B cell (primary cell): ENCODE results near the gene IGFLR1. TPM values are rescaled to one million over a fixed set of nuclear protein-coding genes. Genes with fewer than 3 reads are reported as not detected.

Source experiments
- ATAC-seq: fragments of 200-7000 bp; cut with Tn5 transposase; one replicate; pipeline ENCODE4 v1.10.0; 2021; ENCODE audit warnings: low read depth, mild to moderate bottlenecking, moderate number of reproducible peaks, moderate library complexity
- CTCF ChIA-PET: fragments of 350-600 bp; sonication (Branson Sonifier 250); formaldehyde crosslinking; loops from one replicate; lab custom pipeline; 2021; ENCODE audit warnings: antibody characterized with exemption, inconsistent platforms; lab: Charles Lee
- POLR2A ChIA-PET: fragments of 350-600 bp; sonication (Branson Sonifier 250); formaldehyde crosslinking; loops from one replicate; lab custom pipeline; 2021; ENCODE audit warnings: antibody characterized with exemption; lab: Charles Lee
- DNase-seq: peaks from one replicate; pipeline ENCODE4 v3.0.0; 2013
- H2AFZ ChIP-seq: 2 replicates; pipeline ENCODE4 v1.6.1; 2012; ENCODE audit warnings: mild to moderate bottlenecking, low read depth, low read length; ENCODE audit not compliant: insufficient read depth, poor library complexity, severe bottlenecking
- H3K27ac ChIP-seq, 2 donors: 1 replicate in 1 of 2; 2 replicates in 1 of 2; pipeline ENCODE4 v1.5.1; 2012 to 2013; ENCODE audit warnings: low read length in 2 of 2, mild to moderate bottlenecking in 2 of 2, moderate library complexity in 1 of 2
- H3K27me3 ChIP-seq, 4 experiments: fragments of 200-600 bp in 1 of 4; sonication (generic) in 1 of 4; replicated peaks in 1 of 4; 1 replicate in 2 of 4; 2 replicates in 2 of 4; pipeline versions ENCODE4 v1.6.1 to v1.7.0; 2013 to 2016; ENCODE audit warnings: low read length in 3 of 4, mild to moderate bottlenecking in 2 of 4, mixed read lengths in 1 of 4, moderate library complexity in 1 of 4; ENCODE audit not compliant: insufficient read depth in 4 of 4, control insufficient read depth in 3 of 4; ENCODE audit errors: control extremely low read depth in 1 of 4
- H3K36me3 ChIP-seq, 2 experiments: replicated peaks in 1 of 2; 1 replicate in 1 of 2; 2 replicates in 1 of 2; pipeline versions ENCODE4 v1.6.1 to v1.7.1; 2013; ENCODE audit warnings: low read length in 1 of 2; ENCODE audit not compliant: insufficient read depth in 2 of 2, control insufficient read depth in 1 of 2; ENCODE audit errors: control extremely low read depth in 1 of 2, extremely low read depth in 1 of 2
- H3K4me1 ChIP-seq, 2 donors: fragments of 200-600 bp in 1 of 2; sonication (generic) in 1 of 2; 1 replicate in 1 of 2; 2 replicates in 1 of 2; pipeline versions ENCODE4 v1.5.1 to v1.6.1; 2013 to 2017; ENCODE audit warnings: low read length in 2 of 2; ENCODE audit not compliant: control insufficient read depth in 2 of 2, insufficient read depth in 2 of 2
- H3K4me2 ChIP-seq: replicated peaks from 2 replicates; pipeline ENCODE3; 2012; ENCODE audit warnings: mild to moderate bottlenecking, low read depth, low read length; ENCODE audit not compliant: poor library complexity, severe bottlenecking
- H3K4me3 ChIP-seq, 5 experiments: fragments of 200-600 bp in 1 of 5; sonication (generic) in 1 of 5; 1 replicate in 3 of 5; 2 replicates in 2 of 5; pipeline versions ENCODE4 v1.5.1 to v1.7.0; 2011 to 2016; ENCODE audit warnings: low read length in 4 of 5, mild to moderate bottlenecking in 4 of 5, low read depth in 2 of 5, control low read depth in 1 of 5, moderate library complexity in 1 of 5; ENCODE audit not compliant: insufficient read depth in 1 of 5; ENCODE audit errors: control extremely low read depth in 1 of 5, extremely low read depth in 1 of 5
- H3K79me2 ChIP-seq: fragments of 200-600 bp; sonication (generic); one replicate; pipeline ENCODE4 v1.6.0; 2016; ENCODE audit warnings: low read length; ENCODE audit not compliant: control insufficient read depth, insufficient read depth
- H3K9ac ChIP-seq: fragments of 200-600 bp; sonication (generic); 2 replicates; pipeline ENCODE4 v1.6.1; 2017; ENCODE audit warnings: mild to moderate bottlenecking, low read length, moderate library complexity
- H3K9me3 ChIP-seq, 3 donors: one replicate each; pipeline versions ENCODE4 v1.6.1 to v1.7.1; 2013; ENCODE audit warnings: low read length in 2 of 3; ENCODE audit not compliant: control insufficient read depth in 2 of 3, insufficient read depth in 1 of 3; ENCODE audit errors: control extremely low read depth in 1 of 3
- H4K20me1 ChIP-seq: 2 replicates; pipeline ENCODE4 v1.6.0; 2012; ENCODE audit warnings: mild to moderate bottlenecking, low read length; ENCODE audit not compliant: insufficient read depth, control insufficient read depth, poor library complexity, severe bottlenecking
- H3K27ac Mint-ChIP-seq: one replicate; pipeline ENCODE4 v1.8.0; 2021; ENCODE audit warnings: mixed read lengths
- H3K27me3 Mint-ChIP-seq: one replicate; pipeline ENCODE4 v1.8.0; 2021; ENCODE audit warnings: mixed read lengths
- H3K4me1 Mint-ChIP-seq: one replicate; pipeline ENCODE4 v1.8.0; 2021; ENCODE audit warnings: mixed read lengths
- H3K4me3 Mint-ChIP-seq: one replicate; pipeline ENCODE4 v1.8.0; 2021; ENCODE audit warnings: mixed read lengths
- H3K9me3 Mint-ChIP-seq: one replicate; pipeline ENCODE4 v1.8.0; 2022; ENCODE audit warnings: mixed read lengths; ENCODE audit not compliant: insufficient read depth
- CTCF ChIP-seq: fragments of 200-600 bp; IDR thresholded peaks from one replicate; pipeline ENCODE4 v1.8.0; 2022; ENCODE audit warnings: antibody characterized with exemption, mild to moderate bottlenecking
- EZH2 ChIP-seq: IDR thresholded peaks from 2 replicates; pipeline ENCODE4 v1.6.1; 2012; ENCODE audit warnings: borderline replicate concordance, low read depth, mild to moderate bottlenecking, moderate library complexity, low read length; ENCODE audit not compliant: insufficient read depth, poor library complexity, severe bottlenecking
- WGBS: methylation state at CpG from one replicate; pipeline ENCODE4 v1.1.5; 2013; ENCODE audit warnings: missing lambda C conversion rate; ENCODE audit not compliant: insufficient coverage; 5-methylcytosine and 5-hydroxymethylcytosine counted together
- intact Hi-C: fragments of 100-400 bp; cut with micrococcal nuclease; formaldehyde crosslinking; loops from one replicate; pipeline ENCODE4 v1.10.0; 2022
- polyA plus RNA-seq: library from polyadenylated mRNA; depleted of rRNA; stranded (reverse); fragments of >200 nt; gene quantifications from 2 replicates; pipeline ENCODE4 v1.2.3, GENCODE V29; 2012
- total RNA-seq, 2 donors: library from RNA; stranded (reverse); fragments of 120-200 nt in 1 of 2; gene quantifications; 1 replicate in 1 of 2; 2 replicates in 1 of 2; pipeline versions ENCODE4 v1.2.3 to v1.2.4, GENCODE V29; 2013 to 2022

The IGFLR1 gene
- total and polyA plus RNA-seq, 2 donors (not counting 1 experiment from before 2014, with no cell fraction given) = 130 to 245 TPM

- no peaks in the 10 kb centered on the region for H4K20me1 ChIP-seq
- H3K9ac ChIP-seq = no peak overlapping the region
- TF ChIP-seq CTCF = no peak
- TF ChIP-seq EZH2 = no peak
- intact Hi-C loops = no loop called here
- WGBS = 88% methylated on average over 15 of the region's 15 CpGs
- H3K36me3 ChIP-seq = peaks cover 0 to 8% of the 10 kb centered on the region in 2 experiments
- Mint-ChIP-seq H3K27me3 (no peaks in the 10 kb centered on the region), H3K4me1 (peaks cover 3% of the 10 kb centered on the region), H3K27ac (no peak overlapping the region), H3K4me3 (no peak overlapping the region), H3K9me3 (no peaks in the 10 kb centered on the region)
- H3K27ac ChIP-seq = no peak overlapping the region
- H3K4me2 ChIP-seq = no peak overlapping the region
- no peak for DNase-seq
- H3K4me1 ChIP-seq = no peaks in the 10 kb centered on the region
- no peak overlapping the region for H2AFZ ChIP-seq
- POLR2A ChIA-PET = no interaction called here
- CTCF ChIA-PET = no interaction called here
- no peaks in the 10 kb centered on the region for H3K9me3 ChIP-seq
- H3K79me2 ChIP-seq = no peaks in the 10 kb centered on the region
- no peak overlapping the region for H3K4me3 ChIP-seq
- ATAC-seq = no peak
- H3K27me3 ChIP-seq = no peaks in the 10 kb centered on the region
Measured at GRCh38 chr19:35768082-35768421, 25.8 kb upstream of the IGFLR1 start.

GRCh38 chr19:35767288-35768081 lies 25.2 kb upstream of the IGFLR1 start:
- Histone ChIP-seq H3K27ac (peak overlapping the region in 1 of 2 donors; percentile 20), H3K4me1 (no peaks in the 10 kb centered on the region), H3K9ac (no peak overlapping the region), H2AFZ (no peak overlapping the region), H3K79me2 (no peaks in the 10 kb centered on the region), H3K4me2 (no peak overlapping the region), H3K27me3 (no peaks in the 10 kb centered on the region), H3K36me3 (peaks cover 0 to 8% of the 10 kb centered on the region in 2 experiments), H3K9me3 (no peaks in the 10 kb centered on the region), H4K20me1 (no peaks in the 10 kb centered on the region), H3K4me3 (no peak overlapping the region)
- H3K4me3 Mint-ChIP-seq = no peak overlapping the region
- no peaks in the 10 kb centered on the region for H3K9me3 Mint-ChIP-seq
- intact Hi-C loops = no loop called here
- CTCF ChIA-PET = interaction anchor here (0.5 kb wide), 1 partner anchor 72 kb away, joined by 4 read pairs; no protein-coding TSS in a partner anchor
- no peak for TF ChIP-seq EZH2
- no peak for TF ChIP-seq CTCF
- 40% methylated on average over 34 of the region's 34 CpGs for WGBS
- H3K27me3 Mint-ChIP-seq = no peaks in the 10 kb centered on the region
- POLR2A ChIA-PET = interaction anchor here (1.0 kb wide), 1 partner anchor 27 kb away, joined by 3 read pairs; no protein-coding TSS in a partner anchor
- H3K4me1 Mint-ChIP-seq = peaks cover 3% of the 10 kb centered on the region
- H3K27ac Mint-ChIP-seq = no peak overlapping the region
- ATAC-seq (no peak), DNase-seq (no peak)
